Stimulated activated CD4-positive, alpha-beta T cell treated with anti-CD3 and anti-CD28 coated beads, Interleukin-4, amount 100 ng/mL, for 48 hours (primary cell): ENCODE measurements around the gene CD300LG.
"Not testable (repeated sequence)": the region's sequence is repeated elsewhere in the genome, so short reads cannot be mapped to it uniquely, and the experiment has no call there.

Source experiments
- DNase-seq, 2 donors: peaks; one replicate each; pipeline ENCODE4 v3.0.0-alpha.2; 2020; ENCODE audit warnings: low read depth in 2 of 2

Gene CD300LG

DNA sequence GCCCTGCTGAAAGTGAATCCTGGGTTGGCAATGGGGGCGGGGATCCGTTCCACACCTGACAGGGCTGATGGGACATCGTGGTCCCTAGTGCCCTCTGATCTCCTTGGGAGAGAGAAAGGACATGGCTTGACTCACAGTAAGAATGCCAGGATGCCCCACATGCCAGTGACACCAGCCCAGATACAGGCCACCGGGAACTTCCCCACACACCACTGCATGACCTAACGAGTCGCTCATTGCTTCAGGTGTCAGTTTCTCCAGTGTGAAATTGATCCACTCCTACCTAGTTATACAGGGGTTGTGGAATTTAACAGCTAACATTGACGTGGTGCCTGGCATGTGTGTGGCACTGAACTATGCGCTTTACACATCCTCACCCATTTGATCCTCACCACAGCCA is 7.5 kb downstream of the CD300LG start:
- no peak for DNase-seq

- DNase-seq, result no peak
These were observed 8.1 kb downstream of the CD300LG start for GRCh38 chr17:43855061-43855460.

GRCh38 chr17:43856141-43856540 is 9.2 kb downstream of the CD300LG start:
- no peak for DNase-seq

DNA sequence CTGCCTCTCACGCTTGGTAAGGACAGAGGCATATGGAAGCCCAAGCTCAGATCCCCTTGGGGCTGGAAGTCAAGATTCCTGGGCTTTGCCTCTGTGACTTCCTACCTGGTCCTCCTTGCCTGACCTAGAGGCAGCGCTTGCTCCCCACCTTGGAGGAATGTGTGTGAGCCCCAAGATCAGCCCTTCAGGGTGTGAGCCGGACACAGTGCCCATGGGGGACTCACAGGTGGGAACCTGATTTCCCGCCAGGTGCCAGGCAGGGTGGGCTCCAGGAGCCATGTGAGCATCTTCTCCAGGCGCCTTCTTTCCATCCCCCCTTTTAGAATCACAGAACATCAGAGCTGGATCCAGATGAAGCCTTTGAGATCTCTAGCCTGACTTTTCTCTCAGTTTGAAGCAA is 10.2 kb downstream of the CD300LG start:
- DNase-seq, result no peak

DNA sequence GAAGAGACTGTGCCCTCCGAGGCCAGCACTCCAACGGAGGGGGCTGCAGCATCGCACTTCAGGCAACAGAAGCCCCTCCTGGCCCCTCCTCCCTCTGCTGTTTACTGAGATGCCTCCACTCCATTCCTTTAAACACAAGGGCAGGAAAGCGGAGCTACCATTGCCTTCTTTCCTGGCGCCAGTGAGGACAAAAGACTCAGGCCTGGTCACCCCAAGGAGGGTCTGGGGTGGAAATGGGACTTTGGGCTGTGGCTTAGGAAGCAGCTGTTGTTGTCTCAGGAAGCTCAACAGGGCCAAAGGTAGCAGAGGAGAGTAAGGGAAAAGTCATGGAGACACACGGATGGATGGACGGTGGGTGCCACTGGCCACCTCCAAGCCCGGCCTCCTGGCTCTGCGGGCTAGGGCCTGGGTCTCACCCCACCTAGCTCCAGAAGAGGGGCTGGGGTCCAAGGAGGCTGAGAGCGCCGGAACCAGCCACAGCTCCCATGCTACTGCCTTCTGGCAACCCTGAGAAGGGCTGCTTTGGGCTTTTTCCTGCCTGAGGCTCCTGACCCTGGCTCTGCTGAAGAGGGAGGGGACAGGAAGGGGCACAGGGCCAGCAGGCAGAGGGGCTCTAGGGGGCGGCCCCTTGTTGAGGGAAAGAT is 11.1 kb downstream of the CD300LG start:
- no peak for DNase-seq

DNA sequence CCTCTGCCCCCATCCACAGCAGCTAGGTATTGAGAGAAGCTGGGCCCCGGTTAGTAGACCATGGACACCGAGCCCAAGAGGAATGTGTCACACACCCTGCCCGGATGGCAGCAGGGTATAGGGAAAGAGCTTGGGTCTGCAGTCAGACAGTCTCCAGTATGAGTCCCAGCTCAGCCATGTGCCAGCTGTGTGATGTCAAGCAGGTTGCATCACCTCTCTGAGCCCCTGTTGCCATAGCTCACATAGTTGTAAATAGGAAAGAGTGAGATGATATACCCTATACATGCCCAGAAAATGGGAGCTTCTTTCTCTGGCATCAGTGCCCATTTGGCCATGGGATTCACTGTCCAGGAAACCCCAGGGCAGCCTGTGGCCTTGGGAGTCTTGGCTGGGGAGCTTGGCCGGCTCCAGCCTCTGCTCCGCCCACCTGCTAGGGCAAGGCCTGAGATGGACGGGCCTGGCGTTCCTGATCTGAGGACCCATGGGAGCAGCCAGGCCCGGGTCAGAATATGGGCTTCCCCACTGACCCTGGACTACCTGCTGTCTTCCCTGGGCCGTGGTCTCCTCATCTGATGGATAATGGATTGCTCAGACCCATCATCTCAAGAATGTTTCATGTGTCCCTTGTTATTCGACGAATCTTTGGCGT is 13.2 kb downstream of the CD300LG start:
- DNase-seq, result no peak

- DNase-seq, result no peak
These were observed 14.1 kb downstream of the CD300LG start for GRCh38 chr17:43860927-43861622.

DNA sequence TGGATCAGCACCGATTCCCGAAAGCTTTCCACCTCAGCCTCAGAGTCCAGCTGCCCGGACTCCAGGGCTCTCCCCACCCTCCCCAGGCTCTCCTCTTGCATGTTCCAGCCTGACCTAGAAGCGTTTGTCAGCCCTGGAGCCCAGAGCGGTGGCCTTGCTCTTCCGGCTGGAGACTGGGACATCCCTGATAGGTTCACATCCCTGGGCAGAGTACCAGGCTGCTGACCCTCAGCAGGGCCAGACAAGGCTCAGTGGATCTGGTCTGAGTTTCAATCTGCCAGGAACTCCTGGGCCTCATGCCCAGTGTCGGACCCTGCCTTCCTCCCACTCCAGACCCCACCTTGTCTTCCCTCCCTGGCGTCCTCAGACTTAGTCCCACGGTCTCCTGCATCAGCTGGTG is 15.0 kb downstream of the CD300LG start:
- DNase-seq, result no peak

DNA sequence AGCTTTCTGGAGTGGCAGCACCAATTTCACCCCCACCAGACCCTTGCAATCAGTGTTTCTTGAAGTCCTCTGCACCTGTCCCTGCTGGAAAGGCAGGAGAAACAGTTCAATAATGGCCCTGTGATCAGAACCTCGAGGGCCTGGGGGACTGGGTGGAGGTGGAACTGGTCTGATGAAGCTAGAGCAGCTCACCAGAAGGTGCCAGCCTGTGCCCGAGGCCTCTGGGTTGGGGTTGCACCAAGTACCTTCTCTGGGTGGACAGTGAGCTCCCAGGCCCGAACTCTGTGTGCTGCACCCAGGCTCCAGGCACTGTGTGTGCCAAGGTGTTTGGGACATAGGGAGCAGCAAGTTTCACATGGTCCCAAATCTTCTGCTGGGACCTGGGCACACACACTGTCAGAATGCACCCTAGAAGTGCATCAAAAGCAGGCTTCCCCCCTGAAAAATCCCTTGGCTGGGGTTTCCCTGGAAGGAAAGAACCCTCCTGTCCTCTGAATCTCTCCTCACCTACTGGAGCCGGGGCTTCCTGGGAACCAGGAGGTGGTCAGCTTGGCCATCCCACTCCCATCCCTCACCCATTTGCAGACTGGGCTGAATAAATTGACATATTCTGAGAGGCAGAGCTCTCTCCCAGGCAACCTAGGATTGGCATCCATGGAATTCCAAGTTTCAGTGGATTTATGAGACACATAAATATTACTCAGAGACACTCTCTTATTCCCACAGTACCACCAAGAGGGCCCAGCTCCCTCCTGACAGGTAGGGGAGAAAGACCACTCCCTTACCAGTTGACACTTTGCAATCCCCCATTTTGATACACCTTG is 17.4 kb downstream of the CD300LG start:
- DNase-seq, result no peak

GRCh38 chr17:43868226-43868994 is 21.4 kb downstream of the CD300LG start:
- no peak for DNase-seq

DNA sequence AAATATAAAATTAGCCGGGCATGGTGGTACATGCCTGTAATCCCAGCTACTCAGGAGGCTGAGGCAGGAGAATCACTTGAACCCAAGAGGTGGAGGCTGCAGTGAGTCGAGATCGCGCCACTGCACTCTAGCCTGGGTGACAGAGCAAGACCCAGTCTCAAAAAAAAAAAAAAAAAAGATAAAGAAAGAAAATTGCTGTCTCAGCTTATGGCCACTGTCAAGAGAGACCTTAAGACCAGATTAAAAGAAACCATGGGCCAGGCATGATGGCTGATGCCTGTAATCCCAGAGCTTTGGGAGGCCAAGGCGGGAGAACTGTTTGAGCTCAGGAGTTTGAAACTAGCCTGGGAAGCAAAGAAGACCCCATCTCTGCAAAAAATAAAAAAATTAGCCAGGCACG is 22.1 kb downstream of the CD300LG start:
- not testable (repeated sequence) for DNase-seq

- DNase-seq, result no peak
These were observed 25.1 kb downstream of the CD300LG start for GRCh38 chr17:43871946-43872690.

GRCh38 chr17:43873091-43873490 is 26.1 kb downstream of the CD300LG start:
- no peak for DNase-seq

DNA sequence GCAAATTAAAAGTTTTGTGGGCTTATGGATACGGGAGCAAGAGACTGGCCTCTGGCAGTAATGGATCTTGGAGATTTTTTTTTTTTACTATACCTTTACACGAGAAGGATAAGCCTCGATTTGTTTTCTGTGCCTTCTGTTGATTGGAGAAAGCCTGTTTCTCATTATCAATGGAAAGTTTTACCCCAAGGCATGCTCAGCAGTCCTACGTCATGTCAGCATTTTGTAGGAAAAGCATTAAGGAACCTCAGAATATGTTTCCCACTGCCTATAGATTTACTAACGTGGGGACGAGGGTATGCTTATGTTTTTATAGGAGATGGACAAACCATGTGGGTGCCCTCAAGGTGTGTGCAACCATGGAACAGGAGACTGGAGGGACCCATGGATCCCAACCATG is 26.8 kb downstream of the CD300LG start:
- DNase-seq, result no peak

DNA sequence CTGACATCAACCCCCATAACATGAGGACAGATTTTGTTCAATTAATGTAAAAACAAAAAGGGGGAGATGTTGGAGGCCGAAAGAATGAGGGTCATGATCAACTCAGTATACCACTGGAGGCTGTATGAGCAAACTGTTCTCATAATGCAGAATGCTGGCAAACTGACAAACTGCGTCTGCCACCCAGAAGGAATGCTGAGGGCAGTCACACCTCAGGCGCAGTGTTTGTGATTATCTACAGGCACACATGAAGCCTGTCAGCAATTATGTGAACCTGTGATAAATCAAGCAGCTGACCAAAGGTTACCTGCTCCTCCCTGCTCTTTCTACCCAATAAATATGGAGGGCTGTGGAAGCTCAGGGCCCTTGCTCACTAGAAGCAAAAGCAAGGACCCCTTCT is 27.3 kb downstream of the CD300LG start:
- DNase-seq, result no peak

DNA sequence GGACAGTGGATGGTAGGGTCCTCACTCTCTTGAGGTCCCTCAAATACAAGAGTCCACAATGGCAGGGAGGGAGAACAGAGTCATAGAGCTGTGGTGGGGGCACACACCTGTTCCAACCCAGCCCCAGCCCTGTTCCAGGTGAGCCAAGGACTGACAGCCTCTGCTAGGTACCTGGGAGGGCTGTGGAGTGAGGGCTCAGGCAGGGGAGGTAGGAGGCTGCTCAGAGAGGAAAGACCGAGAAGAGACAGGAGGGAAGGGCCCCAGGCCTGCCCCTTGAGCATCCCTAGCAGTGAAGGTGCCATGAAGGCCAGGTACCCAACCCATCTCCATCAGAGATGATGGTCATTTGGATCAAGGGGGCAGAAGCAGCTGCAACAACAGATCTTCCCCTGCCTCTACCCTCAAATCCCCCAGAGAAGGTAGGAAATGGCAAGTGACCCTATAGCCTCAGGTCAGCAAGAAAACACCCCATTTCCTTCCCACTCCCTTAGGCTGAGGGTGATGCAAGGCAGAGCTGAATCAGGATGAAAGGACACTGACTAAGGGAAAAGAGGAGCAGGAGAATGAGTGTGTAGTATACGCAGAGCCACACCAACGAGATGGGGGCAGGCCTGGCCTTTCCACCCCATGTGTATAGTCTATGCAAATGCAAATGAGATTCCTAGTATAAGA is 28.6 kb downstream of the CD300LG start:
- no peak for DNase-seq

GRCh38 chr17:43877031-43877430 is 30.1 kb downstream of the CD300LG start:
- DNase-seq, result no peak

DNA sequence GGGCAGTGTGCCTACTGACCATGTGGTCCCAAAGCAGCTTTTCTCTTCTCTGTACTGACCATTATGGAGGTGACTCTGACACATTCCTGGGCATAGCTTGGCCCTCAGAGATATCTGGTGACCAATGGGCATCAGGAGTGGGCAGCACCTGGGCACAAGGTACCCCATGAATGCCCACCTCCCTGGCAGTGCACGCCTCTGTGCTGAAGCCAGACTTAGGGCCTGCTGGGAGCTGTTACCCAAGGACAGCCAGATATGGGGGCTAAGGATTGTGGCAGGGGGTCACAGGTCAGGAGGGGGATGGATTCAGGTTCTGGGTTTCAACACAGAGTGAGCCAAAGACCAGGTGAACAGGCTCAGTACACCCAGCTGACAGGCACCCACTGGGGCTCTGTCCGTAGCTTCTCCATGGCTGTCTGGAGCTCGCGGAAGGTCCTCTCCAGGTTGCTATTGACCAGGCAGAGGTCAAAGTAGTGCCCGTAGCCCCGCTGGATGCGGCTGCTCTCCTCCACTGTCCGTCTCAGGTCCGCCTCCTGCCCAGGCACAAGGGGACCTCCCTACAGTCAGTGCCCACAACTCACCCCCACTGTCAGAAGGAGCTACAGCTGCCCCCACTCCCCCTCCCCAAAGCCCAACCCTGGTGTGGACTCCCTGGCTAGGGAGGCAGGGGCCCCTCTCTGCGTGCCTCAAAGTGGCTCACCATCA is 30.6 kb downstream of the CD300LG start:
- no peak for DNase-seq
